Activated gamma-delta T cell treated with Interleukin-2 at 50 U/mL for 16 hours (primary cell): Measurements from ENCODE around the gene C7.

Experiments
- DNase-seq: peaks from one replicate; pipeline ENCODE4 v3.0.0-alpha.2; 2020

C7 gene

DNA sequence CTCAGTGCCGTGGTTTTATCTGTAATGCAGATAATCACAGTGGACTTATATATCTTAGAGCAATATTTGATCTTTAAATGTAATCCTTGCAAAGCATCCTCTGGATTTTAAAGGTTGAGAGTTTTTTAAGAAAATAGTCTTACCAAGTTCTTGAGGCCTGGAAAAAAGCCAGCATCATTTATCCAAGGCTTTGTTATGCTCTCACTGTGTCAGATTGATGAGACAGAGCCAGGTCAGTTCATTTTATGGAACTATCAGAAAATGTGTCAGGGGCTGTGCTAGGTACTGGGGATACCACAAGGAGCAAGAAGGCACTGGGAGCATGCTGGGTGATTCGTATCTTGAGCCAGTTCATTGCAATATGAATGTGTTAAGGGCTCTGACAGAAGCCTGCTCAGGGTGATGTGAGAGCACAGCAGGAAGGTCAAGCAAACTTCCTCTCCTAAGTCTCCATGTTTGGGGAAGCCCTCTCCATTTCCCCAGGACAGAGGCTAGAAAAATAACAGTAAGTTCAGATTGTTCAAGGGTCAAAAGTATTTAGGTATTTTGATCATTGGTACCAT, 19.7 kb downstream of the C7 start:
- DNase-seq: no peak

DNA sequence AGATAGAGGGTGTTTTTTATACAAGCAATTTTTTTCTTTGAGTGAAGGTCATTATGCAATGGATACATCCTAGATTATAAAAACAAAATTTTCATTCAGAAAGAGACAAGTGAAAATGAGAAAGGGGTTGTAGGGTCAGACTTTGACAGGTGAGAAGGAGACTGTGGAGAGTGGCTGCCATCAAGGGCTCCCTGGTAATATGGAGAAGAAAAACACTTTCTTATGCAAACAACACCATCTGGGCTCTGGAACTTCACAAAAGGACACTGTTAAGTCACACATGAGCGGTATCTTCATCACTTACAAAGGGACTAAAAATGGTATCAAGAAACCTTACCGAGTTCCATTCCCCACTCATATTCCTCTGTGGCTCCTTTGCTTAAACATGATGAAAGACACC, 23.5 kb downstream of the C7 start:
- DNase-seq: no peak

DNA sequence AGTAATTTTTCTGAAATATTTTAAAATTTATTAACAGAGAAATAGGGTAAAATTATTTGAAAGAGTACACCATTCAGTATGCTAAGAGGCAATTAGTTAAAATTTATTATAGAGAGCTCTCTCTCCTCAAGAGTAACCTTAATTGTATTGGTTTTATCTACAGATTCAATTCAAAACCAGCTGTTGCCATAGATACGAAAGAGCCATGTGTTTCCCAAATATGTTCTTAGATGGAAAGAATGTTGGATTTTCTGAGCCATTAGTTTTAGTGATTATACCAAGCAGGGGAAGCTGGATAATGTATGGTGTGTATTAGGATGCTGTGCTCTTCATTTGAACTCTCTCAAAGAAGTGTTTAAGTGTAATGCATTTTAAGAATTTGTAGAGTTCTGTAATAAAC, 27.8 kb downstream of the C7 start:
- no peak for DNase-seq

DNA sequence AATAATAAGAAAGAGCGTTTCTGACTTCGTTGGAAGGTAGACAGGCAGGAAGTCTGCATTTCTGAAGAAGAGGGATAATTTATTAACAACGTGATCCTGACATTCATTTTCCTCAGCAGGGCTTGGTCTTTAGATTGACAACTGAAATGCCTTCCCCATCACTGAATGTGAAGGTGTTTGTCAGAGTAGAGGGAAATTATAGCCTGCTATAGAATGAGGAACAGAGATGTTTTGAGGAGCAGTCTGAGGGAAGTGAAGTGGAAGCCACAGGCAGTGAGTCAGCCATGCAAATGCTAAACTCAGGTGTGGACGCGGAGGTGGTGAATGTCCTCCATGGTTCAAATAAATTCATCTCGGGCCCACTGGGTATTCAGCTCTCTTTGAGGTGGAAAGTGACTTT, 30.5 kb downstream of the C7 start:
- DNase-seq: no peak

DNA sequence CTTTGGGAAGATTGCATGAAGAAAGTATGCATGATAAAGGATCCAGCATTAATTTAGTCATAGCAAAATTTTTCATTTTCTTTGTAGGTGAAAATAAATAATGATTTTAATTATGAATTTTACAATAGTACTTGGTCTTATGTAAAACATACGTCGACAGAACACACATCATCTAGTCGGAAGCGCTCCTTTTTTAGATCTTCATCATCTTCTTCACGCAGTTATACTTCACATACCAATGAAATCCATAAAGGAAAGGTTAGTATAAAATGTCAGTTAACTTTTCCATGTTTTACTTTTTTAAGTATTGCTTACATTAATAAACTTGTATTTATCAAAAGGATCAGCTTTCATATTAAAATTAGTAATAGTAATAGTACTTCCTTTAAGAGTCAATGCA, 35.8 kb downstream of the C7 start:
- no peak for DNase-seq

DNA sequence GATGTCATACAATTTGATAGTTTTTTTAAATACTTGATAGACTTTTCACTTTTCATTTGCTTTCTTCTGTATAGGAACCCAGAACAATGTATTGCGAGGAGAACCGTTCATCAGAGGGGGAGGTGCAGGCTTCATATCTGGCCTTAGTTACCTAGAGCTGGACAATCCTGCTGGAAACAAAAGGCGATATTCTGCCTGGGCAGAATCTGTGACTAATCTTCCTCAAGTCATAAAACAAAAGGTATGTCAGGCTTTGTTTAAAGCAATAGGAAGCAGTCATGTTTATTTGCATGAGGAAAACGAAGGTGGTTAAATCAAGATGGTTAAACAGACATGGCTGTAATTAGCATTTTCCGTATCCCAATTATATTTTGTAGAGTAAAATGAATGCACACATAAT, 46.0 kb downstream of the C7 start:
- DNase-seq: no peak

DNA sequence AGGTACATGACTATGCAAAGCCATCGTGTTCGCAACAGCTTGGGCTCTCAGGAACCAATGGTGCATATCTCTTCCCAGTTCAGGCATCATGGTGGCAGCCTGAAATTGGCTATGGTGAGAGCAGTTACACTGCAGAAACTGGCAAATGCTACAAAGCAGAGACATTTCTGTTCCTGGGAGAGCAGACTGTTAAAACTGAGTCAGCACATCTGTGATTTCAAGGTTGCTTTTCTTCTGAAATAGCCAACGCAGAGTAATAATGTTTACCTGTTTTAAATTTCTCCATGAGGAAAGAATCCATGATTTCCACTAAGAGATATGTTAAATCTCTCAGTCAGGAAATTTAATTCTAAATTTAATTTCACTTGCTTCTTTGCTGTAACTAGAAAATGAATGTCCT, 47.8 kb downstream of the C7 start:
- no peak for DNase-seq

DNA sequence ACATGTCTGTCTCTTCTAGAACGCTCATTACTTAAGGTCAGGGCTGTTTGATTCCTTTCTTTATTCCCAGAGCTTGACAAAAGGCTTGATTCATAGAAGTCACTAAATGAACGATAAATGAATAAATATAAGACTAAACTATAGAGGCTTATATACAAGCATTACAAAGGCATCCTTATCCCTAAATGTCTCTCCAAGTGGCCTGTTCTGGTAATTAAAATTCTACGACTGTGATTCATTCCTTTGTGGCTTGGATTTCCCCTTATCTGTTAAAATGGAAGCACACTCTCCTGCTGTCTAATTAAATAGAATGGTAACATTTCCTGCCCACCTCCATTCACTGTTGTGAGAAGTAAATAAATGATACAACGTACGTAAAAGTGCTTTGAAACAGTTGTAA, 49.5 kb downstream of the C7 start:
- no peak for DNase-seq

DNA sequence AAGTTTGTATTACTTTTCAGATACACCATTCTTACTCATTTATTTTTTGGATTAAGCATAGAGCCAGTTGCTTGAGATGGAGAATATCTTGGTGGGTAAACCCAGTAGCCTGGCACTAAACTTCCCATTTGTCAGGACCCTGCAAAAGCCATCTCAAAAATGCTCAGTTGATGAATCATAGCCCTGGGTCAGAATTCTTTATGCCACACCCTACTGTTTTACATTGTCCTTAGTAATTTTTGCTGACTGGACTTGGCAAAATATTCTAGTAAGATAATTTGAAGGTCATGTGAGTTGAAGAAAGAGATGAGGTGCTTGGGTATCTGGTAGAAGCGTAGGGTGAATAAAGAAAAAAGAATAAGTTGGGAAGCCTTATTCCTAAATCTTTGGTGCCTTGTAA, 50.7 kb downstream of the C7 start:
- no peak for DNase-seq

DNA sequence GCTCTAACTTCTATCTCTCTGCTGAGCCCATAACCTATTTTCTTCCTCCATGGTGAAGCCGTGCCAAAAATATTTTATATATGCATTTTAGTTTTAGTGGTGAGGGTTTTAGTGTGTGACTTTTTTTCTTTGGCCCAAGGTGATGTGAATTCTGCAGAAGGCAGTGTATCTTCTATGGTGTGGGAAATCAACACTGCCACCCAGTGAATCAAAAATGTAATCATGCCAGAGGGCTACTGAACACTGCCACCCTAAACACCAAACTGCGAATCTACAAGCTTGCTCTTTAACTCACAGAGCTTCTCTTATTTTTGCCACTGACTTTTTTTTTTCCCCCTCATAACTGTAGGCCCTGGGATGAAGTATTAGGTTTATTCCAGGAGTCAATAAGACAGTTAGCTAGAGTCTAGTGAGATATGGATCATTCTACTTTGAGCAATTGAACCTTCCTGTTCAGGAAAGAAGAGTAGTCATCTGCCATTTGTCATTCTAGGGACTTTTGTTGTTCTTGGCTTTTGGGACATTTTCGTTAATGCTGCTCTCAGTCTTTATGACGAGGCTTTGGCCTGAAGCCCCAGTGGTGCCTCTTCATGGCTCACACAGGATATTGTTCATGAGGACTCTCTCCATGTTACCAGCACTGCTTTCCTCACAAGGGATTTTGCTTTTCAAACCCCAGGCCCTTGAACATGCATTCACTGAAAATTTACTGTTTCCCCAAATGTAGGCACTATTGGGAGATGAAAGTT, 53.1 kb downstream of the C7 start:
- DNase-seq: no peak

DNA sequence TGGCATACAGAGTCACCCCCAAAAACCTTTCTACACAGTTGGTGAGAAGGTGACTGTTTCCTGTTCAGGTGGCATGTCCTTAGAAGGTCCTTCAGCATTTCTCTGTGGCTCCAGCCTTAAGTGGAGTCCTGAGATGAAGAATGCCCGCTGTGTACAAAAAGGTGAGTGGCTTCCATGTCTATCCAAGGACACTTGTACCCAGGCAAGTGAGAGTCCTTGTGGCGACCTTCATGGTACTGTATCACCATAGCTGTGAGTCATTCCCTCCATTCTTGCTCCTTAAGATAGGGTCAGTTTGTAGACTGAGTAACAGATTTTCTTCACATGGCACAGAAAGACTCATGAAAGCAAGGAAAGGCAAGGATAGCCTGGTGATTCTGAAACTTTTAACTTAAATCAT, 63.1 kb downstream of the C7 start:
- DNase-seq: no peak

DNA sequence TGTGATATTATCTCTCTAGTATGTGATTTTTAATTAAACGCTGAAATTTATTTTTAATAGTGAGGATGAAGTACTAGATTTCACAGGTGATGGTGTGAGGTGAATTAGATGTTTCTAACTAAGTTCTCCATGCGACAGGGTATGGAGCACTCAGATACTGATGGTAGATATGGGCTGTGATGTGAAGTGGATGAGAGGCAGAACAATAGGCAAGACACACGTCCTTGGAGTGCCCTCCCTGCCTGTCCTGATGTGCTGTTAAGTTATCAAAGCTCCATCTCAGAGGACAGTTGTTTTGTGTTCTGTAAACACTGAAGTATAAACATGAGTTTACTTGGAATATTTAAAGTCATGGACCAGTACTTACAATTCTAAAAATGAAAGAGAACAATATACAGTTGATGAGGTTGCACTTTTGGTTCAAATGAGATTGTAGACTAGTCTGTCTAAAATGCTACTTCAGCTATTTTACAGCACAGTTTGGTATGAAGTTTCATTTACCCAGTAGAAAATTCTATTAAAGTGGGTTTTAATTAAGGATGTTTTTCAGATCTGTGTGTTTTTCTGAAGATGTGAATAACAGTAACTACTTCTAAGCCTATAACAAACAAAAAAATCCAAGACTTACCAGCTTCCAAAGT, 64.2 kb downstream of the C7 start:
- DNase-seq: no peak

DNA sequence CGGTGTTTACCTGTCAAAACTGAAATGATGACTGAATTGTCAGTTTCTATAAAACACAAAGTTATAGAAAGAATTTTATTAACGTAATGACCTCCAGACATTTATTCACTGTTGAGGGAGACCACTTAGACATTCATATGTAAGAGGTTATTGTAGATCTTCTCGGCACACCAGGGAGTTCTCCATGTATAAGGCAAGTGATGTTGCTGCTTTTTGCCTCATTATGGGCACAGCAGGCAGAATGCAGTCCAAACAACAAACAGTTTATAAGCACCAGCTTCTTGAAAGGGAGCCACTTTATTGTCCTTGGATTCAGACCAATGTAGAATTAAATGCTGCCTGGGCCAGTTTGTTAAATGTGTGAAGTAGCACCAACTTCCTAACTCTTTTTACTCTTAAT, 66.7 kb downstream of the C7 start:
- DNase-seq: no peak

DNA sequence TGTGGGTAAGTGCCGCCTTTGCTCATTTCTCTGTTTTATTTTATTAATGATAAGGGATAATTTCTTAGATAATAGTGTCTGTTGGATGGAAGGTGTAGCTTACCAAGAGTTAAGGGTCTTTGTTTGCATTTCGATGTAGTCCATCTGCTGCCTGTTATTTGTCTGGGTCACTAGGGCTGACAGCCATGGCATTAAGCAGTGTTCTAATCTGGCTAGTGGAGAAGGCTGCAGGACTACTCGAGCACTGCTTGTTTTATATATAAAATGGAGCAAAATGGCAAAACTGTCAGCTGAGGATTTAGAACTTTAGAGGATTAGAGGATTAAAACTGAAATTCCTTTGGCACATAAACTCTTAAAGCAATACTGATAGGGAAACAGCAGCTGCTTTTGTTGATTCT, 67.5 kb downstream of the C7 start:
- DNase-seq: no peak

DNA sequence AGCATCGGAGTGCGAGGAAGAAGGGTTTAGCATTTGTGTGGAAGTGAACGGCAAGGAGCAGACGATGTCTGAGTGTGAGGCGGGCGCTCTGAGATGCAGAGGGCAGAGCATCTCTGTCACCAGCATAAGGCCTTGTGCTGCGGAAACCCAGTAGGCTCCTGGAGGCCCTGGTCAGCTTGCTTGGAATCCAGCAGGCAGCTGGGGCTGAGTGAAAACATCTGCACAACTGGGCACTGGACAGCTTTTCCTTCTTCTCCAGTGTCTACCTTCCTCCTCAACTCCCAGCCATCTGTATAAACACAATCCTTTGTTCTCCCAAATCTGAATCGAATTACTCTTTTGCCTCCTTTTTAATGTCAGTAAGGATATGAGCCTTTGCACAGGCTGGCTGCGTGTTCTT, 72.1 kb downstream of the C7 start:
- no peak for DNase-seq

DNA sequence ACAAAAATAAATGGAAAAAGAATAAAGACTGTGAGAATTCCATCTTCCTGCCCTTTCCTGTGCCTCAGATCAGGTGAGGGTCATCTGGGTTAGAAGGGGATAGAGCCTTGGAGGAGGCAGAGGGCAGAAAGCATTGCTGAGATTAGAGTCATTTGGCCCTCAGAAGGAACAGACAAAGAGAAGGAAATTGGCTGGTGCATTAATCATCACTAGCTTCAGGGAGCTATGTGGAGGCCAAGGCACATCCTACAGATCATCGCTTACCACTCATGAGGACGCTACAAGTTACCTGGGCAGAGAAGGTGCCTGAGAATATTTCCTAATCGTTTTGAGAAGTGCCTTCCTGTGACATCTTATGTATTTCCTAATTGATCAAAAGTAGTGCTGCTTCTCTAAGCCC, 74.5 kb downstream of the C7 start:
- no peak for DNase-seq

DNA sequence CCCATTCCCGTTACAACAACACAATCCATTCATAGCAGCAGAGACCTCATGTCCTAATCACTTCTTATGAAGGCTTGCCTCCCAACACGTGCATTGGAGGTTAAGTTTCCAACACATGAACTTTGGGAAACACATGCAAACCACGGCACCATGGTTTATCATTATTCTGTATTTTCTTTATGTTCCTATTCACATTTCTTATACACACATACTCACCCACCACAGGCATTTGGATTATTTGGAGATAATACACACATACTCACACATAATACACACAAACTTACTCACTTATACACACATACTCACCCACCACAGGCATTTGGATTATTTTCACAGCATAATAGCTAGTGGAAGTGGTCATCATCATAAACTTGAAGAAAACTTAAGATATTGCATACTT, 75.6 kb downstream of the C7 start:
- no peak for DNase-seq

DNA sequence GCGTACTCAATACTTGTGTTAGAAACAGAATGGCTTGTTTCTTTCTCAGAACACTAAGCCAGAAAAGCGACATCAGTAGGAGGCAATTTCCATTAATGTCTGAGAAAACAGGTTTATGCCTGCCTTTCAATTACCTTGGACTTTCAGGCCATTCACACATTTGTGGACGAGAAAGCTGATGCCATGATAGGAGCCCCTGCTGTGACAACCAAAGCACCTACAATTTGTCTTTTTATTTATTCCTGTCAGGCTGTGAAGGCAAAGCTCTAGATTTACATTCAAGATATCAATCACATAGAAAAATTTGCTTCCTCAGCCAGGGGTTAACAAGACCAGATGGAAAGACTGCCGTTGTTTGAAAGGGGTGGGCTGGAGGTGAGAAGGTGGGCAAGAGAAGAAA, 76.2 kb downstream of the C7 start:
- no peak for DNase-seq

DNA sequence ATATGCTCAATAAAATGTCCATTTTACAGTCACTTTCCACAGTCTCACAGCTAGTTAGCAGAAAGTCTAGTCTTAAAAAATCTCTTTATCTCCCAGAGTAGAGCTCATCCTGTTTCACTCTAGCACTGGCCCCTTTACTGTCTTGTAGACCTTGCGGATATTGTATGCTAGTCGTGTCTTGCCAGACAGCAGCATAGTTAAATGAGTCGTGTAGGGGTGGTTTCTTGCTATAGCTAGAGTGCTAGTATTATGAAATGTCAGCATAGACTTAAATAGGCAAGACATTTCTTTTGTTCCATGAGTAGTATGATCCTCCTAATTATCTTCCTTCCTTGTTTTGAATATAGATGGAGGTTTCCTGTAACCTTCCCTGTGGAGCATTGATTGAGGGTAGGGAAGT, 77.4 kb downstream of the C7 start:
- no peak for DNase-seq

DNA sequence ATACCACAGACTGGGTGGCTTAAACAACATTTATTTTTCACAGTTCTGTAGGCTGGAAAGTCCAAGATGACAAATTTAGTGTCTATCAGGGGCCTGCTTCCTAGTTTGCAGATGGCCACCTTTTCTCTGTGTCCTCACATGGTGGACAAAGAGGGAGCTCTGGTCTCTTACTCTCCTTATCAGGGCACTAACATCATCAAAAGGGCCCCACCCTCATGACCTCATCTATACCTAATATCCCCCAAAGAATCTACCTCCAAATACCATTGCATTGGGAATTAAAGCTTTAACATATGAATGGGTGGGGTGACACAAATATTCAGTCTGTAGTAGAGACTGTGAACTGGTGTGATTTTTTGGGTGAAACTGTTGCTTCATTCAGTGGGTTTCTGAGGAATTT, 78.1 kb downstream of the C7 start:
- DNase-seq: no peak

DNA sequence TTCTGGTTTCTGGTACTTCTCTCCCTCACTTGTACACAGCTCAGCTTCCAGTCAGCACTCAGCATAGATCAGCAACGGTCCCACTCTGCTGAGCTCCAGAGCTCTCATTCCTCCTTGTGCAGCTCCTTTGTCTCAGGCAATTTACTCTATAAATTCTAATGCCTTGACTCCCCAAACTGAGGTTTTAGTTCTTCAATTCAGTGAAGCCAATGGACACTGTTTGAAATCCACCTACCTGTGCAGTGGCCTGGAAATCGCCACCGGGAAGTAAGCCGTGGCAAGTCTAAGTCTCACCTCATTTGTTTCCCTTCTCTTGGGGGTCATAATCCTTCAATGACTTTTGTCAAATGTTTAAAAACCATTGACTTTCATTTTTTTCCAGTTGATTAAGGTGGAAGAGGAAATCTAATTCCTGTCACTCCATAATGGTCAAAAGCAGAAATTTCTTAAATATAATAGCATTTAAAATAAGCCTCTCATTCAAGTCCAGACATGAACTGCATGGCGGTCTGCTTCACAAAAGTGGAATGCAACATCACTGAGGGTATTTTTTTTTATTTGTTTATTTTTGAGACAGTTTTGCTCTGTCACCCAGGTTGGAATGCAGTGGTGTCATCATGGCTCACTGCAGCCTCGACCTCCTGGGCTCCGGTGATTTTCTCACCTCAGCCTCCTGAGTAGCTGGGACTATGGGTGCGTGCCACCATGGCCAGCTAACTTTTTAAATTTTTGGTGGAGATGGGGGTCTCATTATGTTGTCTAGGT, 79.6 kb downstream of the C7 start:
- DNase-seq: no peak

DNA sequence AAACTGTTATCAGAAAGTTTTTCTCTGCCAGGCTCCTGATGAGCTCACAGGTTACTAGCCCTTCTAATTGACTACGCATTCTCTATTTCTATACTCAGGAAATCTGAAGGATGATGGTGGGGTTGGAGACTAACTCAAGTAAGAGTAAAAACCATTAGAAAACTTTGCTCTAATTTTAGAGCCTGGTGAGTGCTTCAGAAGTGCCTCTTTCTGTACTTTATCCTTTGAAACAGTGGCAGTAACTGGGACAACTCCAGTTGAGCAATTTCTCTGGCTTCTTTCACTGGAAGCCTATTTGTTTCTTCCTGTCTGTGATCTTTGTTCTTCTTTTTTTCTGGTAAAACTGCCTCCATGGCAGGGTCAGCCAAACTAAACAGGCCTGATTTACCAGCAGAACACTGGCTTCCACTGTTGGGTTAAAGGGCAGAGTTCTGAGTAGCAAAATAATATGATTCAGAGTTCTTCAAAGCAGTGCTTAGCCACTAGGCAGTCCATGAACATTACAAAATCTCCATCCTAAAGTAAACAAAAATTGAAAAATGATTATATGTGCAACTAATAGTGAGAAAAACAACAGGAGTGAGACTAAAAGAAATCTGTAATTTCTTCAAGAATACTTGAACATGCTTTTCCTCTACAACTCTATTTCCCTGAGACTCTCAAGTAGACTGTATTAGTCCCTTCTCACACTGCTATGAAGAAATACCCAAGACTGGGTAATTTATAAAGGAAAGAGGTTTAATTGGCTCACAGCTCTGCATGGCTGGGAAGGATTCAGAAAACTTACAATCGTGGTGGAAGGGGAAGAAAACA, 82.1 kb downstream of the C7 start:
- no peak for DNase-seq

DNA sequence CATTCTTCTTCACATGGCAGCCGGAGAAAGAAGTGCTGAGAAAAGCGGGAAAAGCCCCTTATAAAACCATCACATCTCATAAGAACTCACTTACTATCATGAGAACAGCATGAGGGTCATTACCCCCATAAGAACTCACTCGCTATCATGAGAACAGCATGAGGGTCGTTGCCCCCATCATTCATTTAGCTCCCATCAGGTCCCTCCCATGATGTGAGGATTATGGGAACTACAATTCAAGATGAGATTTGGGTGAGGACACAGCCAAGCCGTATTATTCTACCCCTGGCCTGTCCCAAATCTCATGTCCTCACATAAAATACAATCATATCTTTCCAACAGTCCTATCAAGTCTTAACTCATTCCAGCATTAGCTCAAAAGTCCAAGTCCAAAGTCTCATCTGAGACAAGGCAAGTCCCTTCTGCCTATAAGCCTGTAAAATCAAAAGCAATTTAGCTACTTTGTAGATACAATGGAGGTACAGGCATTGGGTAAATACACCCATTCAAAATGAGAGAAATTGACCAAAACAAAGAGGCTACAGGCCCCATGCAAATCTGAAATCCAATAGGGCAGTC, 82.8 kb downstream of the C7 start:
- no peak for DNase-seq
